Measurements from ENCODE around the gene OR4X1.
"Not testable (repeated sequence)": the region's sequence is repeated elsewhere in the genome, so short reads cannot be mapped to it uniquely, and the experiment has no call there.

OR4X1 gene

GRCh38 chr11:48263423-48263911 lies at the start of gene OR4X1:
OR4X1 (plus strand) TSS chr11:48263861; CDS start chr11:48263861, 0 bp downstream.
- no peaks in the 10 kb centered on the region for H3K4me1 ChIP-seq (ENCODE audit: control insufficient read depth in 1 of 2, insufficient read depth in 1 of 2, low read depth in 1 of 2, low read length in 1 of 2)
- no peaks in the 10 kb centered on the region for H3K36me3 ChIP-seq
- H3K27me3 ChIP-seq: no peaks in the 10 kb centered on the region
- H3K9me3 ChIP-seq: no peaks in the 10 kb centered on the region
- no peak for TF ChIP-seq CTCF (IDR thresholded peaks at IDR 0.05)
- no peak within 1 kb of the TSS for H3K4me3 ChIP-seq (ENCODE audit: low read depth in 1 of 2, low read length in 1 of 2)
- H3K27ac ChIP-seq: no peak within 1 kb of the TSS

GRCh38 chr11:48216510-48216909 lies 47.2 kb upstream of the OR4X1 start, which contains the start of gene OR4B1:
OR4B1 (plus strand) TSS chr11:48216810; CDS start chr11:48216810, 0 bp downstream.
- H3K4me3 ChIP-seq (ENCODE audit: low read depth in 1 of 2, low read length in 1 of 2): no peak within 1 kb of the TSS
- H3K36me3 ChIP-seq: no peaks in the 10 kb centered on the region
- no peak within 1 kb of the TSS for H3K27ac ChIP-seq
- H3K9me3 ChIP-seq: no peaks in the 10 kb centered on the region
- no peak for TF ChIP-seq CTCF (IDR thresholded peaks at IDR 0.05)
- H3K27me3 ChIP-seq: no peaks in the 10 kb centered on the region
- no peaks in the 10 kb centered on the region for H3K4me1 ChIP-seq (ENCODE audit: control insufficient read depth in 1 of 2, insufficient read depth in 1 of 2, low read depth in 1 of 2, low read length in 1 of 2)

GRCh38 chr11:48228761-48229160 lies 34.9 kb upstream of the OR4X1 start:
- TF ChIP-seq CTCF (IDR thresholded peaks at IDR 0.05): no peak
- no peaks in the 10 kb centered on the region for H3K4me1 ChIP-seq (ENCODE audit: control insufficient read depth in 1 of 2, insufficient read depth in 1 of 2, low read depth in 1 of 2, low read length in 1 of 2)
- H3K4me3 ChIP-seq (ENCODE audit: low read depth in 1 of 2, low read length in 1 of 2): no peak overlapping the region
- H3K9me3 ChIP-seq: no peaks in the 10 kb centered on the region
- H3K27me3 ChIP-seq: no peaks in the 10 kb centered on the region
- H3K36me3 ChIP-seq: no peaks in the 10 kb centered on the region
- H3K27ac ChIP-seq: no peak overlapping the region

- not testable (repeated sequence) for H3K27me3 ChIP-seq; H3K9me3 ChIP-seq; H3K4me3 ChIP-seq (ENCODE audit: low read depth in 1 of 2, low read length in 1 of 2); H3K4me1 ChIP-seq (ENCODE audit: control insufficient read depth in 1 of 2, insufficient read depth in 1 of 2, low read depth in 1 of 2, low read length in 1 of 2); H3K36me3 ChIP-seq; H3K27ac ChIP-seq
Observed at GRCh38 chr11:48230057-48230456, 33.6 kb upstream of the OR4X1 start.

GRCh38 chr11:48237727-48238126 lies 25.9 kb upstream of the OR4X1 start:
- Histone ChIP-seq H3K4me3 (ENCODE audit: low read depth in 1 of 2, low read length in 1 of 2) (no peak overlapping the region), H3K27me3 (no peaks in the 10 kb centered on the region), H3K4me1 (ENCODE audit: control insufficient read depth in 1 of 2, insufficient read depth in 1 of 2, low read depth in 1 of 2, low read length in 1 of 2) (no peaks in the 10 kb centered on the region), H3K27ac (no peak overlapping the region), H3K36me3 (no peaks in the 10 kb centered on the region), H3K9me3 (no peaks in the 10 kb centered on the region)
- no peak for TF ChIP-seq CTCF (IDR thresholded peaks at IDR 0.05)

- Histone ChIP-seq H3K4me3 (ENCODE audit: low read depth in 1 of 2, low read length in 1 of 2) (no peak overlapping the region), H3K27ac (no peak overlapping the region), H3K4me1 (ENCODE audit: control insufficient read depth in 1 of 2, insufficient read depth in 1 of 2, low read depth in 1 of 2, low read length in 1 of 2) (no peaks in the 10 kb centered on the region), H3K36me3 (no peaks in the 10 kb centered on the region), H3K9me3 (no peaks in the 10 kb centered on the region), H3K27me3 (no peaks in the 10 kb centered on the region)
- TF ChIP-seq CTCF (IDR thresholded peaks at IDR 0.05): no peak
Observed at GRCh38 chr11:48242501-48242900, 21.2 kb upstream of the OR4X1 start.
